Rectal smooth muscle tissue (tissue), 1 donor: ENCODE data around the gene SEC31A.
"Not testable (repeated sequence)": the region's sequence is repeated elsewhere in the genome, so short reads cannot be mapped to it uniquely, and the experiment has no call there.

Source experiments
- H3K27ac ChIP-seq: one replicate; pipeline ENCODE4 v1.7.0; 2013; ENCODE audit warnings: low read depth, low read length, inconsistent platforms
- H3K27me3 ChIP-seq: one replicate; pipeline ENCODE4 v1.7.0; 2013; ENCODE audit warnings: low read length; ENCODE audit not compliant: control insufficient read depth, insufficient read depth
- H3K36me3 ChIP-seq: one replicate; pipeline ENCODE4 v1.7.0; 2013; ENCODE audit warnings: low read length; ENCODE audit not compliant: control insufficient read depth, insufficient read depth
- H3K4me1 ChIP-seq: one replicate; pipeline ENCODE4 v1.7.0; 2013; ENCODE audit warnings: low read length; ENCODE audit not compliant: control insufficient read depth, insufficient read depth
- H3K4me3 ChIP-seq: one replicate; pipeline ENCODE4 v1.7.0; 2013; ENCODE audit warnings: low read length
- H3K9ac ChIP-seq: one replicate; pipeline ENCODE4 v1.7.0; 2013; ENCODE audit warnings: low read length

Gene SEC31A

DNA sequence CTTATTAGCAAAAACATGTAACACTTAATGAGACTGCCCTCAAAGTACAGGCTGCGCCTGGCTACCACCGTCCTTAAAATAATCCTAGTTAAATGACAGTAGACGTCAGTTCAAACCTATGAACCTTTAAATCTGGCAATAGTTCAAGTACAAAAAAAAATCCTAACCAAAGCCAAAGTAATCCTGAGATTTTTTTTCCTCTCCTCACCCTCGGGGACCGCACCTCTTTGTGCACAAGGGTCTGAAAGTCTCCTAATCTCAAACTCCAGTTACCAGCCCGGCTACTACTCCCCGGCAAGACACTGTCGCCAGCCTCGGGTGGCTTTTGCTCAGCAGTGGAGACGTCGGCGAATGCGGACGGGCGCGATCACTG is 439 bp downstream of the SEC31A start:
- Histone ChIP-seq H3K27ac (peak overlapping the region; percentile 97), H3K27me3 (no peaks in the 10 kb centered on the region), H3K9ac (peak overlapping the region; percentile 96), H3K4me3 (peak overlapping the region; percentile 94), H3K4me1 (peaks cover 11% of the 10 kb centered on the region), H3K36me3 (peaks cover 10% of the 10 kb centered on the region)

DNA sequence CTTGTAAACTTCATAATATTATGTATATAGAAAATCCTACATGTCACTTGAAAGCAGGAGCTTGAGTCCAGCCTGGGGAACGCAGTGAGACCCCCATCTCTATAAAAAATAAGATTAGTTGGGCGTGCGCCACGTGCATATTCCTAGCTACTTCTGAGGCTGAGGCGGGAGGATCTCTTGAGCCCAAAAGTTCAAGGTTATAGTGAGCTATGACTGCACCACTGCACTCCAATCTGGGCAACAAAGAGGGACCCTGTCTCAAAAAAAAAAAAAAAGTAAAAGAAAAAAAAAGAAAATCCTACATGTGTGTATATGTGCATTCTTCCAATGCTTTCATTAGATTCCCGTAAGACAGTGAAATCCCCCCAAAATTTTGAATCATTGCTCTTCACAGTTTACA is 1.7 kb downstream of the SEC31A start:
- Histone ChIP-seq H3K27ac (no peak overlapping the region), H3K9ac (no peak overlapping the region), H3K36me3 (peaks cover 9% of the 10 kb centered on the region), H3K4me3 (peak overlapping the region; percentile 94), H3K27me3 (no peaks in the 10 kb centered on the region), H3K4me1 (peaks cover 11% of the 10 kb centered on the region)

DNA sequence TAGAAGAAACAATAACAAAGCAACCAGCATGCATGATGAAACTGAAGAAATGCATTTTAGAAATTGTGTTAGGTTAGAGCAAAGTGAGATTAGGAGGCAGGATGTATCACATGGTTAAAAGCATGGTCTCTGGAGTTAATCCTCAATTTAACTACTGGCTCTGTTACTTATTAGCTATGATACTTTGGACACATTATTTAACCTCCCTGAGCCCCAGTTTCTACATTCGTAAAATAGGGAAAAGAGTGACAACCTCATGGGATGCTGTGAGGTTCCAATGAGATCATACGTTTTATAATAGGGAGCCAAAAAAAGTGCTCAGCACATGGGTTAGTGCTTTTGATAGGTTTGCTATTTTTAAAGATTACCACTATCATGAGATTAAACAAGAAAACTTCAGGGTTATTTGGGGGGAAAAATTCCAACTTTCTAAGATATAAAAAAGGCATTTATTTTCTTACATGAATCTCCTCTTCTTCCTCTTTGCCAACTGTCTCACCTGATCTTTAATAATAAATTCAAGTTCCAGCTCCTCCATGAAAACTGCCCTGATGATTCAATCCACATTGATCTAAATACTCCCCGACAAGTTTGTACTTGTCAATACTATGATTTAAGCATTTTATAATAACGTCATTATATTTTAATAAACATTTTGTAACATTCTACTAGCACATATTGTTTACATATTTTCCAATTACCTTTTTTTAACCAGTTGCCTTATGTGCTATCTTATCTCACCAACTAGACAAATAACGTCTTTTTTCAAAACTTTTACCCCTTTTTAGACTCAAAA is 4.6 kb downstream of the SEC31A start:
- Histone ChIP-seq H3K27me3 (no peaks in the 10 kb centered on the region), H3K36me3 (no peaks in the 10 kb centered on the region), H3K4me1 (peaks cover 8% of the 10 kb centered on the region), H3K4me3 (no peak overlapping the region), H3K9ac (no peak overlapping the region), H3K27ac (no peak overlapping the region)

DNA sequence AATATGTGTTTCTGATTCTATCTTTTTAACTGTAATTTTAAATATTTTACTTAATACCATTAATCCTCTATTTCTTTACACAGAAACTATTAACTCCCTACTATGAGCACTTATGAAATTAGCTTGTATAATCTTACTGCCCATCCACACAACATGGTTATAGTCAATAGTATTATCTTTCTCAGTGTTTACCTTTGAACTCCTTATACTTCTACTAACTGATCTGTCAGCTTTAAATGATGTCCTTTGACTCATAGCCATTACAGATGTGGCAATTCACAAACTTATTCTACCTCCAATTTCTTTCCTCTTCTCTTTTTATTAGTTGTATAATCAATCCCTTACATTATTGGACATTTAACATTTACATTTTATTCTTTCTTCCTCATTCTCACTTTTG is 5.5 kb downstream of the SEC31A start:
- Histone ChIP-seq H3K4me3 (no peak overlapping the region), H3K27me3 (no peaks in the 10 kb centered on the region), H3K4me1 (peaks cover 8% of the 10 kb centered on the region), H3K9ac (no peak overlapping the region), H3K27ac (no peak overlapping the region), H3K36me3 (no peaks in the 10 kb centered on the region)

DNA sequence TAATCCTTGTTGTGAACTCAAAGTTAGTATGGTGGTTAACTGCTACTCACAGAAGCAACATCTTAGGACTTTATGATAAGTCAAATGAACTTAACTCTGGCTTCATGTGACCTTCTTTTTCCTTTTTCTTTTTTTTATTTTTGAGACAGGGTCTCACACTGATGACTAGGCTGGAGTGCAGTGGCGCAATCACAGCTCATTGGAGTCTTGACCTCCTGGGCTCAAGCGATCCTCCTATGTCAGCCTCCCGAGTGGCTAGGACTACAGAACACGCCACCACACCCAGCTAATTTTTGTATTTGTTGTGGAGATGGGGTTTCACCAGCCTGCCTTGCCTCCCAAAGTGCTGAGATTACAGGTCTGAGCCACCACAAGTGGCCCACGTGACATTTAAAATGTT is 22.4 kb downstream of the SEC31A start:
- Histone ChIP-seq H3K9ac (no peak overlapping the region), H3K36me3 (peaks cover 15% of the 10 kb centered on the region), H3K27me3 (no peaks in the 10 kb centered on the region), H3K4me3 (no peak overlapping the region), H3K27ac (no peak overlapping the region), H3K4me1 (no peaks in the 10 kb centered on the region)

DNA sequence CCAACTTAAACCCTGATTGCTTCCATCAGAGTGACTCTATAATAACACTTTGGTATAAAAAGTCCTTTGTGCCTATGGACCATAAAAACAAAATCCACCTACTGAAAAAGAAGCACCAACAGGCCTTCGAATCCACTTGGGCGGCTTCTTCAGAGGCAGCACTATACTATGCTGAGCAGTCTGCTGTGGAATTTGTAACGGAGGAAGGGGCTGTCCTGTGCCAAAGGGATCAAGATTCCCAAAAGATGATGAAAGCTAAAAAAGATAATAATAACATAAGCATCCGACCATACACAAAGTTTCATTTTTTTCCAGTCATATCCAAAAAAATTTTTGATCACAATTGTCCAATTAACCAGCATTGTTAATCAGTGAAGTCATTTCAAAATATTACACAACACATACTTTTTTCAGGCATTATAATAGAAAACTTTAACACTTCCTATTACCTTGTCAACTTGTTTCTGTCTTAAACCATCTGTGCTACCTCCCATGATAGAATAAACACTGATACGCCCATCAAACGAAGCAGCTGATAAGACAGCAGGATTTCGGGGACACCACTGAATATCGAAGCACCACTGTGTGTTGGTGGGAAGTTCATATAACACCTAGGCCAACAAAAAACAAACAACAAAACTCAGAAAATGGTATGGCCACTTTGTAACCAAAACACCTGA is 24.1 kb downstream of the SEC31A start:
- Histone ChIP-seq H3K27me3 (no peaks in the 10 kb centered on the region), H3K4me3 (no peak overlapping the region), H3K4me1 (no peaks in the 10 kb centered on the region), H3K27ac (no peak overlapping the region), H3K9ac (no peak overlapping the region), H3K36me3 (peaks cover 16% of the 10 kb centered on the region)

DNA sequence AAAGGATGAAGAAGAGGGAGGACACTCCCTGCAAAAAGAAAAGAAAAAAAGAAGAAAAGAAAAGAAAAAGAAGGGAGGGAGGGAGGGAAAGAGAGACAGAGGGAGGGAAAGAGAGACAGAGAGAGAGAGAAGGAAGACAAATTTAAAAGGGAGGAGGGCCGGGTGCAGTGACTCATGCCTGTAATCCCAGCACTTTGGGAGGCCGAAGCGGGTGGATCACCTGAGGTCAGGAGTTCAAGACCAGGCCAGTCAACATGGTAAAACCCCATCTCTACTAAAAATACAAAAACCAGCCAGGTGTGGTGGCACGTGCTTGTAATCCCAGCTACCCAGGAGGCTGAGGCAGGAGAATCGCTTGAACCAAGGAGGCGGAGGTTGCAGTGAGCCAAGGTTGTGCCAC is 24.9 kb downstream of the SEC31A start:
- H3K36me3 ChIP-seq, result peaks cover 16% of the 10 kb centered on the region
- H3K4me1 ChIP-seq, H3K9ac ChIP-seq, H3K27me3 ChIP-seq, H3K27ac ChIP-seq, H3K4me3 ChIP-seq: not testable (repeated sequence)

DNA sequence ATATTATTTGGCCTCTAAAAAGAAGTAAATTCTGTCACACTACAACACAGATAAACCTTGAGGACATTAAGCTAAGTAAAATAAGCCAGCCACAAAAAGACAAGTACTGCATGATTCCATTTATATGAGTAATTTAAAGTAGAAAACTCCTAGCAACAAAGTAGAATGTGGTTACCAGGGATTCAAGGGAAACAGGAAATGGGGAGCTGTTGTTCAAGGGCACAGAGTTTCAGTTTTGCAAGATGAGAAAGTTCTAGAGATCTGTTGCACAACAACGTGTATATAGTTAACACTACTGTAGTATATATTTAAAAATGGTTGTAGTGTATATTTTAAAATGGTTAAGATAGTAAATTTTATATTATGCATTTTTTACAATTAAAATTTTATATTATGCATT is 25.4 kb downstream of the SEC31A start:
- H3K36me3 ChIP-seq, result peaks cover 16% of the 10 kb centered on the region
- no peak overlapping the region for H3K9ac ChIP-seq
- no peak overlapping the region for H3K27ac ChIP-seq
- H3K27me3 ChIP-seq, result no peaks in the 10 kb centered on the region
- no peak overlapping the region for H3K4me3 ChIP-seq
- no peaks in the 10 kb centered on the region for H3K4me1 ChIP-seq

DNA sequence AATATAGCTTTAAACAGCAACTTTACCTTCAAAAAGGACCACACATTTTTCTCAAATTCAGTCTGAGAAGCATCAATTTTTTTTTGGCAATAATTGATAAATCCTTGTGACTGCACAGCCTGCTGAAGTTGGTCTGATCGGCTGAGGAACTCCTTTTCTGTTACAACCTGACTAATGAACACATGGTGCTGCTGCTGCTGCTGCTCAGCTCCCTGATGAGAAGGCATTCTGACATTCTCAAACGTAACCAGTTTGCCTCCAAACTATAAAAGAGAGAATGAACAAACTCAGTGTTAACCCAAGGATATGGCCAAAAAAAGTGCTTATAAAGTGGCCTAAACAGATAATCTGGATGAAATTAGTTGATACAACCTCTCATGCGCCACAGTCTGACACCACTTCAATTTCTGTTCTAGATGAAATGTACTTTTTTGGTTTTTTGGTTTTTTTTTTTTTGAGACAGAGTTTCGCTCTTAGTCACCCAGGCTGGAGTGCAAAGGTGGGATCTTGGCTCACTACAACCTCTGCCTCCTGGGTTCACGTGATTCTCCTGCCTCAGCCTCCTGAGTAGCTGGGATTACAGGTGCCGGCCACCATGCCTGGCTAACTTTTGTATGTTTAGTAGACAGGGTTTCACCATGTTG is 26.5 kb downstream of the SEC31A start:
- no peak overlapping the region for H3K9ac ChIP-seq
- H3K4me1 ChIP-seq, result no peaks in the 10 kb centered on the region
- no peak overlapping the region for H3K4me3 ChIP-seq
- no peaks in the 10 kb centered on the region for H3K27me3 ChIP-seq
- peaks cover 12% of the 10 kb centered on the region for H3K36me3 ChIP-seq
- no peak overlapping the region for H3K27ac ChIP-seq

DNA sequence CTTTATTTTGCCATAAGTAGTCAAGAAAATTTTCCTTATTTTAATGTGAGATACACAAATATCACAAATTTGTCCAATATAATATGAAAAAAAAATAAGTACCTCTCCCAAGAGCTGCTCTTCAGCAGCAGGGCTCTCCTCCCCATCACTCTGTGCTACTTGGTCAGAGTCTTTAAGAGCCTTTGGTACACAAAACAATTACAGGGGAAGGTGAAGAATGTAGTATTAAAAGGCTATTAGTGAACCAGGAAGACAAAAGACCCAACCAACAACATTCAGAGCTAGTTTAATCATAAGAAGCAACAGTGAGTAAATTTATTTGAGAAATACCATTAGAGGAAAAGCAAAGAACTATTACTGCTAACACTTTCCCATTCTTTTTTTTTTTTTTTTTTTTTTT is 29.4 kb downstream of the SEC31A start:
- peaks cover 12% of the 10 kb centered on the region for H3K36me3 ChIP-seq

DNA sequence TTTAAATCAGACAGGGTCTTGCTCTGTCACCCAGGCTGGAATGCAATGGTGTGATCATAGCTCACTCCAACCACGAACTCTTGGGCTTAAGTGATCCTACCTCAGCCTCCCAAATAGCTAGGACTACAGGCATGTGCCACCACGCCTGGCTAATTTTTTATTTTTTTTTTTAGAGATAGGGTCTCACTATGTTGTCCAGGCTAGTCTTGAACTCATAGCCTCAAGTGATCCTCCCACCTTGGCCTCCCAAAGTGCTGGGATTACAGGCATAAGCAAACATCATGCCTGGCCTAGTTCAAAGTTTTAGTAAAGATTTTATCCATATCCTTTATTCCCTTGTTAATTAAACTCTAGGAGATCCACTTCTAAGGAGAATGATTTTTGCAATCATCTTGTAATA is 30.5 kb downstream of the SEC31A start:
- not testable (repeated sequence) for H3K27me3 ChIP-seq, H3K4me3 ChIP-seq, H3K4me1 ChIP-seq, H3K9ac ChIP-seq, H3K27ac ChIP-seq, H3K36me3 ChIP-seq

More for the DNA sequence above, 29.4 kb downstream of the SEC31A start:
- no peak overlapping the region for H3K27ac ChIP-seq
- no peak overlapping the region for H3K4me3 ChIP-seq
- H3K9ac ChIP-seq, result no peak overlapping the region
- no peaks in the 10 kb centered on the region for H3K27me3 ChIP-seq
- H3K4me1 ChIP-seq, result no peaks in the 10 kb centered on the region

DNA sequence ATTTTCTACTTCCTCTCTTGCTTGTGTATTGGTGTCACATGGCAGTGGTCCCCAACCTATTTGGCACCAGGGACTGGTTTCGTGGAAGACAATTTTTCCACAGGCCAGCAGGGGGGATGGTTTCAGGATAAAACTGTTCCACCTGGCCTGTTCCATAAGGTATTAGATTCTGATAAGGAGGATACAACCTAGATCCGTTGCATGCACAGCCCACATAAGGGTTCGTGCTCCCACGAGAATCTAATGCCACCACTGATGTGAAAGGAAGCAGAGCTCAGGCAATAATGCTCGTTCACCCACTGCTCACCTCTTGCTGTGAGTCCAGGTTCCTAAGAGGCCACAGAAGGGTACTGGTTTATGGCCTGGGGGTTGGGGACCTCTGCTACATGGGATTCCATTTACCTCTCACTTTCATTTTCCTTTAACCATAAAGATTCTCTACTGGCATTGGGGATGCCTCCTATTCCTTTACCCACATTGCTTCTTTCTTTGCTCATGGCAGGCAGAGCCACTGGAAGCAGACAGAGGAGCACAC is 38.1 kb downstream of the SEC31A start:
- Histone ChIP-seq H3K27ac (no peak overlapping the region), H3K27me3 (no peaks in the 10 kb centered on the region), H3K9ac (no peak overlapping the region), H3K36me3 (peaks cover 28% of the 10 kb centered on the region), H3K4me1 (no peaks in the 10 kb centered on the region), H3K4me3 (no peak overlapping the region)
